ENCODE data around the gene PGRMC1. TPM values are rescaled to one million over a fixed set of nuclear protein-coding genes. Genes with fewer than 3 reads are reported as not detected.
A peak's percentile ranks its signal among the peaks of the same experiment; 100 is the strongest.

The PGRMC1 gene
- total RNA-seq, 1 experiment from 2014 or later, result 126 TPM

- Mint-ChIP-seq H3K27me3 (ENCODE audit: unreplicated experiment) (peaks cover 36% of the 10 kb centered on the region), H3K27ac (ENCODE audit: unreplicated experiment) (peak overlapping the region; percentile 78), H3K4me1 (ENCODE audit: low read depth, unreplicated experiment) (peaks cover 27% of the 10 kb centered on the region), H3K4me3 (ENCODE audit: low read depth, unreplicated experiment) (peak overlapping the region; percentile 87), H3K9me3 (ENCODE audit: low read depth, unreplicated experiment) (no peaks in the 10 kb centered on the region), H3K36me3 (ENCODE audit: insufficient read depth, unreplicated experiment) (peaks cover 25% of the 10 kb centered on the region)
- BruUV-seq (replicated peaks), result no TSS peak
- CTCF ChIA-PET, result no interaction called here
- intact Hi-C loops (cut with micrococcal nuclease; ENCODE audit: unreplicated experiment), result no loop called here
- no peak for TF ChIP-seq CTCF (IDR thresholded peaks at IDR 0.05; ENCODE audit: unreplicated experiment)
- no peak for DNase-seq
Measured at GRCh38 chrX:119235051-119235511, 1.0 kb upstream of the PGRMC1 start.

- TF ChIP-seq CTCF (IDR thresholded peaks at IDR 0.05; ENCODE audit: unreplicated experiment), result no peak
- peaks cover 26% of the 10 kb centered on the region for H3K36me3 Mint-ChIP-seq (ENCODE audit: insufficient read depth, unreplicated experiment)
- peak overlapping the region; percentile 78 for H3K27ac Mint-ChIP-seq (ENCODE audit: unreplicated experiment)
- H3K27me3 Mint-ChIP-seq (ENCODE audit: unreplicated experiment), result peaks cover 23% of the 10 kb centered on the region
- no TSS peak for BruUV-seq (replicated peaks)
- intact Hi-C loops (cut with micrococcal nuclease; ENCODE audit: unreplicated experiment), result loop anchor here (2.0 kb wide), 1 partner anchor 76 kb away; no protein-coding TSS in a partner anchor
- CTCF ChIA-PET, result interaction anchor here (0.6 kb wide), 1 partner anchor 613 kb away, joined by 3 read pairs; no protein-coding TSS in a partner anchor
- no peaks in the 10 kb centered on the region for H3K9me3 Mint-ChIP-seq (ENCODE audit: low read depth, unreplicated experiment)
- DNase-seq, result peak; percentile 28
- peaks cover 36% of the 10 kb centered on the region for H3K4me1 Mint-ChIP-seq (ENCODE audit: low read depth, unreplicated experiment)
- H3K4me3 Mint-ChIP-seq (ENCODE audit: low read depth, unreplicated experiment), result peak overlapping the region; percentile 87
Measured at GRCh38 chrX:119236623-119237561, 807 bp downstream of the PGRMC1 start.

- no peak for TF ChIP-seq CTCF (IDR thresholded peaks at IDR 0.05; ENCODE audit: unreplicated experiment)
- Mint-ChIP-seq H3K27me3 (ENCODE audit: unreplicated experiment) (peaks cover 21% of the 10 kb centered on the region), H3K9me3 (ENCODE audit: low read depth, unreplicated experiment) (no peaks in the 10 kb centered on the region), H3K36me3 (ENCODE audit: insufficient read depth, unreplicated experiment) (peaks cover 33% of the 10 kb centered on the region), H3K4me3 (ENCODE audit: low read depth, unreplicated experiment) (peak overlapping the region; percentile 87), H3K4me1 (ENCODE audit: low read depth, unreplicated experiment) (peaks cover 41% of the 10 kb centered on the region), H3K27ac (ENCODE audit: unreplicated experiment) (peak overlapping the region; percentile 59)
- no TSS peak for BruUV-seq (replicated peaks)
- intact Hi-C loops (cut with micrococcal nuclease; ENCODE audit: unreplicated experiment), result loop anchor here (2.0 kb wide), 1 partner anchor 77 kb away; no protein-coding TSS in a partner anchor
- DNase-seq, result no peak
- CTCF ChIA-PET, result interaction anchor here (0.6 kb wide), 1 partner anchor 613 kb away, joined by 3 read pairs; no protein-coding TSS in a partner anchor
Measured at GRCh38 chrX:119237562-119237942, 1.5 kb downstream of the PGRMC1 start.

- H3K9me3 Mint-ChIP-seq (ENCODE audit: low read depth, unreplicated experiment), result no peaks in the 10 kb centered on the region
- BruUV-seq (replicated peaks), result no TSS peak
- CTCF ChIA-PET, result no interaction called here
- intact Hi-C loops (cut with micrococcal nuclease; ENCODE audit: unreplicated experiment), result no loop called here
- H3K36me3 Mint-ChIP-seq (ENCODE audit: insufficient read depth, unreplicated experiment), result peaks cover 42% of the 10 kb centered on the region
- H3K27ac Mint-ChIP-seq (ENCODE audit: unreplicated experiment), result no peak overlapping the region
- H3K4me3 Mint-ChIP-seq (ENCODE audit: low read depth, unreplicated experiment), result no peak overlapping the region
- no peak for TF ChIP-seq CTCF (IDR thresholded peaks at IDR 0.05; ENCODE audit: unreplicated experiment)
- H3K4me1 Mint-ChIP-seq (ENCODE audit: low read depth, unreplicated experiment), result peaks cover 41% of the 10 kb centered on the region
- DNase-seq, result no peak
- peaks cover 21% of the 10 kb centered on the region for H3K27me3 Mint-ChIP-seq (ENCODE audit: unreplicated experiment)
Measured at GRCh38 chrX:119238557-119238956, 2.5 kb downstream of the PGRMC1 start.

All from Calu3 (cell line).